Gastroesophageal sphincter (tissue), 3 donors: ENCODE results near the gene PPEF2.

Source experiments
- CTCF ChIP-seq, 4 experiments: fragments of 200-600 bp in 2 of 4; fragments of 450-650 bp in 2 of 4; sonication (generic) in 1 of 4; IDR thresholded peaks; one replicate each; pipeline ENCODE4 v1.5.1; 2017 to 2019; ENCODE audit warnings: antibody characterized with exemption in 4 of 4, mild to moderate bottlenecking in 2 of 4, moderate library complexity in 2 of 4
- EP300 ChIP-seq: sonication (generic); formaldehyde crosslinking; IDR thresholded peaks from one replicate; pipeline ENCODE4 v1.6.1; 2017; ENCODE audit warnings: antibody characterized with exemption, mild to moderate bottlenecking
- POLR2A ChIP-seq, 2 donors: fragments of 450-650 bp; IDR thresholded peaks; one replicate each; pipeline ENCODE4 v1.6.1; 2017; ENCODE audit warnings: antibody characterized with exemption in 2 of 2, mild to moderate bottlenecking in 2 of 2, moderate library complexity in 1 of 2
- POLR2AphosphoS5 ChIP-seq: sonication (generic); formaldehyde crosslinking; IDR thresholded peaks from one replicate; pipeline ENCODE4 v1.6.1; 2017; ENCODE audit warnings: antibody characterized with exemption

DNA sequence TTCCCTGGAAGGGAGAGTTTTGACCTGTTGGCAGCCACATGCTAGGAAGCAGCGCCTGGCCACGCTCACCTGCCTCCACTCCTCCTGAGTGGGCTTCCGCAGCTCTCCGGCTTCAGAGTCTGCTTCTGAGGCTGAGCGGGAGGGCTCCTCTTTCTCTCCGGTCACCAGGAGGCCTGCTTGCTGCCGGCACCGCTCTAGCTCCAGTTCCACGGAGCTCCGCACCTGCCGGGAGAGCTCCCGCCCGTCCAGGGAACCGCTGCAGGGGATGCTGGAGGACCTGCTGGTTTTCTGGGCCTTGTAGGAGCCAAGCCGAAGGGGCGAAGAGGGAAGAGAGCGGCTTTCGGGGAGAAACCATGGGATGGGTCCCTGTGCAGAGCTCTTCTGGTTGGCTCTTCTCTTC, 26.0 kb downstream of the PPEF2 start:
- TF ChIP-seq POLR2A (IDR thresholded peaks at IDR 0.05) (no peak), POLR2AphosphoS5 (no peak), CTCF (IDR thresholded peaks at IDR 0.05) (no peak), EP300 (no peak)
